Fibroblast of skin of left biceps (primary cell): ENCODE measurements around the gene MIOX.

Source experiments
- DNase-seq, 2 experiments: peaks; one replicate each; pipeline ENCODE4 v3.0.0-alpha.2; 2013; ENCODE audit warnings: low read depth in 2 of 2

Gene MIOX

DNA sequence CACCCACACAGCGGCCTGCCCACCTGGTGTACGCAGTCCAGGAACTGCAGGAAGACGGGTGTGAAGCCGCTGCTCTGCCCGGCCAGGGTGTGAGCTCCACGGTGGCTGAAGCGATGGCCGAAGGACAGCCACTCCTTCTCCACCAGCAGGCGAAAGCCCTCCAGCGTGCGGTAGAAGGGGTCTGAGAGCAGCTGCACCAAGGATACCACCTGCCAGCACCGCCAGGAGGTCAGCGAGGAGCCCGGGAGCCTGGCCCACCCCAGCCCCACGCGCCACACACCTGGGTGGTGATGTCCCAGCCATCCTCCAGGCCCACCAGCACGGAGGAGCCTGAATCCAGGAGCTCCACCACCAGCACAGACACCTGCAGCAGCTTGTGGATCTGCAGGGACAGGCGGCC lies 31.5 kb upstream of the MIOX start:
- no peak for DNase-seq

DNA sequence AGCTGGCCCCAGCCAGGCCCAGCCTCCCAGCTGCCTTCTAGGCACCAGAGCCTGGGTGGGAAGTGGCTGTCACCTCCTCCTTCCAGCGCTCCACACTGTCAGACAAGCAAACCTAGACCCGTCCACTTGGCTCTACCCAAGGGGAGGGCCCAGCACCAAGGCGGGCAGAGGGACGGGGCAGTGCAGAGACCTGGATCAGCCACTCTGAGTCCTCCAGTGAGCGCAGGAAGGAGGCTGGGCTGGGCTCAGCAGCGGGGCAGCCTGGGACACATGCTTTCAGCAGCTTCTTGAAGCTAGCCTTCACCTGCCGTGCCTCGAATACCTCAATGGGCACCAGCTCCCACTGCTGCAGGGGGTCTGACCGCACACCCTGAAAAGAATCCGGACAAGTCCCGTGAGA lies 30.6 kb upstream of the MIOX start:
- DNase-seq: no peak

DNA sequence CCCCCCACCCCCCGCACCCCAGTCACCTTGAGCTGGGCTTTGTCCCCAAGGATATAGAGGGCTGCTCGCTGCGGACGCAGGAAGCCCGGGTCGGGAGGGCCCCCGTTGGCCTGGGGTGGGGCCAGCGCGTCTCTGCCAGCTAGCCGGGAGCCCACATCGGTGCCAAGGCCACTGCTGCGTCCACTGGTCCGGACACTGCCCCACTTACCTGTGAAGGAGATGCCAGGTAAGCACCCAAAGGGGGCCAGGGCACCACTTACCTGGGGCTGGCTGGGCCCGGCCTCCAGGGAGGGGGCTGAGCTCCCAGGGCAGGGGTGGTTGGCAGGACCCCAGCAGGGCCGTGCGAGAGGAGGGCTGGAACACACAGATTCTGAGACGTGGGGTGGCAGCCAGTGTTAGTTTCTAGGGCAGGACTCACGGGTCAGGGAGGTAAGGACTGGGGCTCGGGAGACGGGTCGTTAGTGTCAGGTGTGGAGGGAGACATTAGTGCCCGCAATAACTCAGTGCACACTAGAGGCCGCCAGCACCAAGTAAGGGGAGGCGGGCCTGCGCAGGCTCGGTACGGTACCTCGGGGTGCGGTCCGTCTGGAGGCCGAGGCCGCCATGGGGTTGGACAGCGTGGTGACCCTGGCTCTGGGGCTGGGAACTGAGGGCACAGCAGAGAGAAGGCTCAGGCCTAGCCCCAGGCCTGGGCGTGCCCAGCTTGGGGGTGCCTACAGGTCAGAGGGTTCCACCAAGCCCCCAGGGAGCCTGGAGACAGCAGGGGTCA lies 30.0 kb upstream of the MIOX start:
- no peak for DNase-seq

DNA sequence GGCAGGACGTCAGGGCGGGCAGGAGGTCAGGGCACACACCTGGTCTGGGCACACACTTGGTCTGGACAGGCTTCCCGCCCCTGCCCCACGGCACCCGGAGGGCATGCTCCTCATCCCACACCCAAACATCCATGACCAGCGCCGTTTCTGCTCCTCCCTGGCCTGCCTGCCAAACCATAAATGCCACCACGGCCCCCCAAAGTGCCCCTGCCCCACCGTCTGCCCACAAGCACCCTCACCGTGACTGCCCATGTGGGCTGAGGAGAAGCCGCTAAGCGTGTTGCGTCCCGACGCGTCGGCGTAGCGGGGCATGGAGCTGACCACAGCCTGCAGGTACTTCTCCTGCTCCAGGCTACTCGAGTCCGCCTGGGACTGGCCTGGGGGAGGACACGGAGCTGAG lies 27.6 kb upstream of the MIOX start:
- DNase-seq: no peak

DNA sequence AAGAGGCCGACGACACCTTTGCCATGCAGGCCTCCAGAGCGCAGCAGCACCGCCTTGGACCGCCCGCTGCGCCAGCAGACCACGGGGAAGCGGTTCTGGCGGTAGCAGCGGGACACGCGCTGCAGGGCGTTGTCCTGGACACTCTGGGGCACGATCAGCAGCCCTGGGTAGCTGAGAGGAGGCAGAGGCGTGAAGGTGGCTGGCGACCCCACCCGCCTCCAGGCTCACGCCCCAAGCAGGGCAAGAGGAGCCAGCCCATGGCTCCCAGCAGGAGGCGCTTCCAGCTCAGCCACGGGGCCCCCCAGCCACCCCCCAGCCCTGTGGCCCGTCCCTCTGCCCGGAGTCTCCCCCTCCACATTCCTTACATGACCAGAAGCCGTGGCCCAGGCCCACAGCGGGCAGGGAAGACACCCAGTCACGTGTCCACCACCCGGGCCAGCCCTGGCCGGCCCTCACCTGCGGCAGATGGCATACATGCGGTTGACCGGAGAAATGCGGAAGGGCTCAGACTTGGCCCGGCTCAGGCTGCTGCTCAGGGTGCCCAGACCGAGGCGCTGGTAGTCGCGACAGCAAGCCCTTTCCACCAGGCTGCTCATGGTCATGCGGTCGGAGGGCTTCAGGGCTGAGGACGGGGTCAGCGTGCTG lies 27.0 kb upstream of the MIOX start:
- no peak for DNase-seq

DNA sequence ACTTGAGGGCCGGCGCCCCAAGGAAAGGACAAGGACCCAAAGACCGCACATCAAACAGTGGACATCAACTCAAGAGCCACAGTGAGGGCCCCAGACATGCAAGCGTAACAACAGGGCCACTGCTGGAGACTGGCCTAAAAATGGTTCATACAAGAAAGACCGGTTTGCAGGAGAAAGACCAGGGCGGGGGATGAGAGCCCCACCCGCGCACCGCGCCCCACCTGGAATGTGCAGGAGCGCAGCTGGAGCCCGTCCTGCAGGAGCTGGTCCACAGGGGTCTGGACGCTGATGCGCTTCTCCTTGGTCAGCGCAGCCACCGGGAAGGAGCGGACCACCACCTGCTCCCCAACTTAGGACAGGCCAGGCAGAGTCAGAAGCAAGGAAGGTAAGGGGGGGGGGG lies 25.7 kb upstream of the MIOX start:
- no peak for DNase-seq

DNA sequence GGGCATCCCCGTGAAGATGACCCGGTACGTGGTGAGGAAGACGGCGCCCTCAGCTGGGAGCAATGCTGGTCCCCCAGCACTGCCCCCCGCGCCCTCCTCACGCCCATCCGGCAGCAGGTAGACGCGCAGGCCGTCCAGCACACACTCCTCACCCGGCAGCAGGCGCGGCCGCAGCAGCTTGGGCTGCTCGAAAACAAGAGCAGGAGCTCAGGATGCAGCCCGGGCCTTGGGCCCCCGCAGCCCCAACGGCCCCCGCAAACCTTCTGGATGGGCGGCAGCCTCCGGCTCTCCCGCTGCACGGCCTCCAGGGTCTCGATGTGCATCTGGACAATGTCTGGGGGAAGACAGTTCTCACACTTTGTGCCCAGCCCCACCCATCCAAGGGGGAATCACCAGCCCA lies 25.1 kb upstream of the MIOX start:
- no peak for DNase-seq

DNA sequence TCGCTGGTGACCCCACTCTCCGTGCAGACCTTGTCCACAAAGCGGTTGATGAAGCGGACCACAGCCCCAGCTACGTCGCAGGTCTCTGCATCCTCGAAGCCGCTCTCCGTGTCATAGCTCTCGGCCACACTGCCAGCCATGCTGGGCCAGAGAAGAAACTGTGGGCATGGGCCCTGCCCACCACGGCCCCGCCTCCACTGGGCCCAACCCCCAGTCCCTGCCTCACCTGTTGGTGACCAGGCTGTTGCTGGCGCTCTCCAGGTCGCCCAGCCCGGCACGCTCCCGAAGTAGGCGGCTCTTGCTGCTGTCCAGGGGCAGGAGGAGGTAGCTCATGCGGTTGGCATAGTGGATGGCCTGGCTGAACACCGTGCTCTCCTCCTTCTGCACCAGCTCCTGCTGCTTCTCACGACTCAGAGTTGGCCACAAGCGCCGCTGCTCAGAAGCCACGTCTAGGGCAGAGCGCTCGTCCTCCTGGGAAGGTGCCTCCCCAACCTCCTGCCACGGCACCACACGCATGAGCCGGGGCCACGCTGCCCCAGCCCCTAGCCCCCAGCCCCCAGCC lies 24.6 kb upstream of the MIOX start:
- no peak for DNase-seq

DNA sequence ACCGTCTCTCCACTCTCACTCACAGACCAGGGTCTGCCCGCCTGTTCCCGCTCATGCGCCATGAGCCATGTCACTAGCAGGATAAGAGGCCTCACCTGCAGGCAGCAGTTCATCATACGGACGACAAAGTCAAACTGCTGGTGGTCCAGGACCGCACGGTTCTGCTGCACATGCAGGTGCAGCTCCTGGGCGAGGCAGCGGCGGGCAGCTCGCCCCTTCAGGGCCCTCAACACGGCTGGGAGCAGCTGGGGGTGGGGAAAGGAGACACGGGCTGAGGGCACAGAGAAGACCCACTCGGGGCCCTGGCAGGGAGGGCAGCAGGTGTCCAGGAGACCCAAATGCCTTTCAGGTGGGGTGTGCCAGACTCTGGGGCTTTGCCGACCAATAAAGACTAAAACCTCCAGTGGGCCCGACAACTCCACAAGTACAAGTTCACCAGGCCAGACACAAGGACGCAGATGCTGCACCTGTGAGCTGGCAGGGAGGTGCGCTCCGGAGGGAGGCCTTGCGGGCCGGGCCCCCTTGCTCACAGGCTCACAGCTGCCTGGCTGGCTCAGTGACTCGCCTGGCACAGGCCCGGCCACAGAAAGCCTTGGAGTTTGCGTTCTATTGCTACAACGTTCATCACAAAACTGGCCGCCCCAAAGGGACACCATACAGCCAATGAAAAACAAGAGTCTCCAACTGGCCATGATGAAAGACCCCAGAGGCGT lies 23.3 kb upstream of the MIOX start:
- no peak for DNase-seq

DNA sequence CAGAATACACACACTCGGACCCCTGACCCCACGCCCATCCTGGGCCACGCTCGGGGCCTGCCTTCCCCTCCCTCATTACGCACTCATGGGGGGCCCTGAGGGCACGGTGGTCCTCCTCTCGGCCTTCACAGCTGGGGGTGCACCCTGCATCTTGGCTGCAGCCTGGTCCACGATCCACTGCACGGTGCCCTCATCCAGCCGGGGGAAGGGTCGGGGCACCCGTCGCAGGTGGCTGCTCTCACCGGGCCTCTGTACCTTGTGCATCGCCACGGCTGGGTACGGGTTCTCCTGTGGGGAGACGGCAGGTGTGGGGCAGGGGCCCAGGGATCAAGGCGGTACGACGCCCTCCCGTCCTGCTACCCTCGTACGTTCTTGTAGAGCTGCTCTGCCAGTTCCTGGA lies 22.2 kb upstream of the MIOX start:
- DNase-seq: no peak

DNA sequence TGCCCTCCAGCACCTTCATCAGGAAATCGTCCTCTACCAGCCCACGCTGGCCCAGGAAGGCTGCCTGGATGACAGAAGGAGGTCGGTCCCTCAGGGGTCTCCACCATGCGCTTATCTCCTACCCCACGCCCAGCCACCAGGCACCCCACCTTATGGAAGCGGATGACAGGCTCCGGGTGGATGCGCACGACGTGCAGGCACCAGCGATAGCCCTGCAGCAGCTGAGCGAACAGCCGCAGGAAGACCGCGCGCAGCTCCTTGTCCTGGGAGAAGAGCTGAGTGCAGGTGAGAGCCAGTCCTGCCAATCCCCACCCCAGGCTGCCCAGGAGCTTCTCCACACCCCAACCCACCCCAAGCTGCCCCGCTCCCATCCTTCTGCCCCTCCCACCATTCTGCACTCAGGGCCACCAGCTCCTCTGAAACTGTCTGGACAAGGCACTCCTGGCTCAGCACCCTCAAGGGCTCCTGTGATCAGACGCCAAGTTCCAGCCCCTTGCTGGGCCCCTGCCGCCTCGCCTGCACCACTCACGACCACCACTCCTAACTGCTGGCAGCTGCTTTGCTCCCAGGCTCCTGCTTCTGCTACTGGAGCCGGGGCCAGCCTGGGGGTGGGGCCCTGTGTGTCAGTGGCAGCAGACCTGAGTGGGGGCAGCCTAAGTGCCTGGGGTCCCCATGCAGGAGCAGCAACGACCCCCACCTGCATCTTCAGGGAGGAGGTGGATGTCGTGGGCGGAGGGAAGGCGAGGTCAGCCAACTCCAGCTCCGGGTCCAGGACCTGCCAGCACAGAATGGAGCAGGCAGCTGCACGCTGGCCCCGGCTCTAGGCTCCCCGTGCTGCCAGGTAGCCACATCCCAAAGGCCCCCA lies 21.4 kb upstream of the MIOX start:
- DNase-seq: no peak

DNA sequence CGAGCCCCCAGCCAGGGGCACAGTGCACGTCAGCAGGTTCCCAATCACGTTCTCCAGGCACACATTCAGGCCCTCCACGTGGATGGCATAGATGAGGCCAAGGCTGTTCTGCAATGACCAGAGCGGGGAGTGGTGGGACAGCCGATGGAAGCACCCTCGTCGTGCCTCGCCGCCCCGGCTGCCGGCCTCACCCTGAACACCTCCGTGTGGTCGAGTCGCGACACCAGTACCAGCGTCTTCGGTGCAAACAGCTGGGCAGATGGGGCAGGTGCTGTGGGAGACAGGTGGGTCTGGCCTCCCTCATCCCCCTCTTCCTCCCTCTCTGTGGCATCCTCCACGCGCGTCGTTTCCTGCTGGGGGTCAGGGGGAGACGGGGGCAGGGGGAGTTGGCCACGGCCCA lies 19.3 kb upstream of the MIOX start:
- no peak for DNase-seq

DNA sequence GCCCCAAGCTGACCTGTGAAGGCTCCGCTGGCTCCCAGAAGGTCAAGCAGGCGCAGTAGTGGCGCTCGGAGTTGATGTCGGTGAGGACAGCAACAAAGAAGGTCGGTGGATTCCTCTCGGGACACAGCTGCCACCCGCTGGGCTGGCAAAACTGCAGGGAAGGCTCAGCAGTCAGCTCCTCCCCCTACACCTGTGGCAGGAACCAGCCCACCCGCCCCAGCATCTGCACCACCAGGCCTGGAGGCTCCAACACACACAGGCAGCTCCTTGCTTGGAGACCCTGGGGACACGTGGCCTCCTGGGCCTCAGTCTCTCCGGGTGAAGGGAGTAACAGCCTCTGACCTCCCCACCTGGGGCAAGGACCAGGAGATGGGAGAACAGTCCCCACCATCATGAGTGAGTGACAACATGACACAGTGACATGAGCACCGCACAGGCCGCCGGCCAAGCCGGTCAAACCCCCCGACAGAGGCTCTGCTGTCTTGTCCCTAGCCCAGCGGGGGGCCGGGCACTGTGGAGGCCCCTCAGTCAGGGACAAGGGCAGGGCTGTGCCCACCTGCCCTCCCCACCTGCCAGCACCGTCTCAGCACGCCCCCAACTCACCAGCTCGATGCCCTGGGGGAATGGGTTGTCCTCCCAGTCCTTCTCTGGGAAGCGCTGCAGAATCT lies 18.8 kb upstream of the MIOX start:
- DNase-seq: no peak

DNA sequence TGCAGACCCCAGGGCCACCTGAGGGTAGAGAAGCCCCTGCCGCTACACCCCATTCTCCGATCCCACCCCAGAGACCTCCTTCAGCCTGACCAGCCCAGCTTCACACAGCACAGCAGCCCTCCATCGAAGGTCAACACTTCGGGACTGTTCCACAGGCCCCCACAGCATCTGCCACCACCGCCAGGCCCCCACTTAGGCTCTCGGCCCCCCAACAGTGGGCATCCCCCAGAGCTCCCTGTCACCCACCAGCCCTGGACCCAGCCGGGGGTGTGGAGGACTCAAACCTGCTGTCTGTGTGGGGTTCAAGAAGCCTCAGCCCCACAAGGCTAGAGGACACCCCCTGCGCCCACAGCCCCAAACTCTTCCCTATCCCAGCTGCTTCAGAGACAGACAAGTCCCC lies 18.0 kb upstream of the MIOX start:
- no peak for DNase-seq

DNA sequence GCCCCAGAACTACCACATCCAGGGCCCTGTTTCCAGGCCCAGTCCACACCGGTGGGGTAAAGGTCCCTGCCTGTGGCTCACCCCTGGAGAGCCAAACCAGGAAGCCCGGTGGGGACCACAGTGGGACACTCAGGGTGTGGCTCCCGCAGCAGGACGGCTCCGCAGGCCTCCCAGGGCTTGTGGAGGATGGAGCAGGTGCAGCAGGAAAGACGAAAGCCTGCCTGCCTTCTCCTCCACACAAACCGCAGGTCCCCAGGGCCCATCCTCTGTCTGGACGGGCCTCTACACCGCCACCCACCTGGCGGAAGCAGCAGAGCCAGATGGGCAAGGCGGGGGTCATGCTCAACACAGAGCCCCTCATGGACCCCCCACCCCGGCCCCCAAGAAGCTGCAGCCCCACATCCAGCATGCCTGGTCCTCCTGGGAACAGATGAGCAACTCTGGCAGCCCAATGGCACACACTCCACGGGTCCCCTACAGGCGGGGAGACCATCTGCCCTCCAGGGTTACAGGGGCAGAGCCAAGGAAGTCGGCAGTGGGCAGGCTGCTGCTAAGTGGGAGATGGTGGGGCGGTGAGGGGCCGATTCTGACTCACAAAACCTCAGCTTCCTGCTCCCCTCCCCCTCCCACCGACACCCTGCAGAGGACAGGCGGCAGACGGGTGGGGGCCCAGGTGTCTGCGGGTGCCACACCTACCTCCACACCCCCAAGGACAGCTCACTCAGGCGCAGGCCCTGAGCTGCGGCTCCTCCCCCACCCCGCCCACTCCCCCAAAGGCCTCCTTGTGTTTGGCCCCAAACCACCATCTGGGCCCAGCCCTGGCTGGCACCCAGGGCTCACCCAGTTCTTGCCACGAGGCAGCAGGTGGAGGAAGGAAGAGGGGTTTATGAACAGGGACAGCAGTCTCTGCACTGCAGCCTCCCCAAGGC lies 17.0 kb upstream of the MIOX start:
- no peak for DNase-seq

DNA sequence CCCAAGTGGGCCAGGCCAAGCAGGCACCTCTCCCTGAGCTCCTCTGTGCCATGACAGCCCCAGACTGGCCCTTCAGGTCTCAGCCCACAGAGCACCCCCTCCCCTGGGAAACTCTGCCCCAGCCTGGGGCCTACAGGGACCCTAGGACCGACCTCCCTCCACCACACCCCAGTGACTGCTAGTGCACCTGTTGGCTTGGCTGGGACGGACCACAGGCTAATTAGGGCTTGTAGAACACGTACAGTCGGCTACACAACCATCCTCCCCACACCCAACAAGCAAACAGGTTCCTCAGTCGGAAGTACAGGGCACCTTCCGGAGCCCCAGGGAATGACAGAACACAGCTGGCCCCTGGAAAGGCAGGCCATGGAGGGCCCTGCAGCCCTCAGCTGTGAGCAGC lies 16.2 kb upstream of the MIOX start:
- no peak for DNase-seq

DNA sequence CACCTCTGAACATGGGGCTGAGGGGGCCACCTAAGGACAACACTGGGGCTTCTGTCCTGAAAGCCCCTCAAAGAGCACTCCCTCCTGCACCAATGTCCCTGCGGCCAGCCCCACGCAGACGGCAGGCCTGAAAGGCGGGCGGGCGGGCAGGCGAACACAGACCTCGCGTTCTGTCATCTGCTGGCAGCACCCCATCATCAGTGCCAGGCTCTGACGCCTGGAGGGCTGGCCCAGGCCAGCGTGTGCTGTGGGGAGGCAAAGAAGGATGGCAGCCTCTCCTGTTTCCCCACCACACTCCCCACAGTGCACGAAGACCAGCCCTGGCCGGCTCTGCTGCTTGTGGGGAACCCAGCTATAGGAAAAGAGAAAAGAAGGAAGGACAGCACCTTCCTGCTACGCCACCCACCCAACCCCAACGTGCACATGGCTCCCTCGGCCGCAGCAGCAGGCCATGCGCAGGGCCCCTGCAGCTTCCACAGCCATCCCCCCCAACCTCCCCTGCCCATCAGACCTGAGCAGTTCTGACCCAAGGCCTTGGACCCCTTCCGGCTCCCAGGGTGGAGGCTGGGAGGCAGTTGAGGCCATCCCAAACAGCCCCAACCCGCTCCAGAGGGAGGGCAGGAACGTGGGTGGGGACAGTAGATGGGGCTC lies 15.3 kb upstream of the MIOX start:
- no peak for DNase-seq

DNA sequence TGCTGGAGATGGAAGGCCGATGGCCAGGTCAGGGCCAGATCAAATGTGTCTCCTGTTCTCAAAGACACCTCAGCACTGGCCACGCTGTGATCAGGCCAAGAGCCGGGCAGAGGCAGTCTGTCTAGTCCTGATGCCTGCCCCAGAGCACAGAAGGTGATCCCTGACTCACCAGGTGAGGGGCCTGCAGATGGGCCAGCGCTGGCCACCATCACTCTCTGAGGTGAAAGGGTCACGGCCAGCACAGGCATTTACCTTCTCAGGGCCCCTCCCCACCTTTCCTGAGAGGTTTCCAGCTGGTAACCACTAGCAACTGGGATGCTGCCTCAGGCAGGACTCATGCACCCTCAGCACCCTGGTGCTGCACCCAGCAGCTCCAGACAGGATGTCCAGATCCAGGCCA lies 14.7 kb upstream of the MIOX start:
- no peak for DNase-seq

DNA sequence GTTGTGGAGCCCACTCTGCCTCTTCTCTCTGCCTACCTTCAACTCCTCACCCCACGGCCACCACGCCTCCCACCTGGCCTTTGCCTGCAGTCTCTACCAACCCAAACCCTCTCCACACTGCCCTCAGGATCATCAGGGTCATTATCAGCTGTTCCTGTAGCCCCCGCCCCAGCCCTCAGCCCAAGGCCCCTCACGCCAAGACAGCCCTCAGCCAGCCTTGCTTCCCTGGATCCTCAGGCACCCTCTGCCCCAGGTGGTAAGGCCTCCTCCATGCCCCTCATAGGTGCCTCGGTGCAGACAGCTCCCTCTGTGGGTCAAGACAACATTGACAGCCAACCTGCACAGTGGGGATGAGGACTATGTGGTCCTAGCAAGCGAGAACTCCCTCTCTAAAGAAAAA lies 13.6 kb upstream of the MIOX start:
- no peak for DNase-seq
